Naive thymus-derived CD4-positive, alpha-beta T cell (primary cell): ENCODE measurements around the gene BOLA1. TPM values are rescaled to one million over a fixed set of nuclear protein-coding genes. Genes with fewer than 3 reads are reported as not detected.
"Not testable (repeated sequence)": the region's sequence is repeated elsewhere in the genome, so short reads cannot be mapped to it uniquely, and the experiment has no call there.

Experiments
- ATAC-seq: fragments of 150-1000 bp; cut with Tn5 transposase; 2 replicates; pipeline ENCODE4 v1.10.0; 2021; ENCODE audit warnings: mild to moderate bottlenecking, moderate library complexity
- CTCF ChIA-PET: fragments of 350-600 bp; sonication (Branson Sonifier 250); formaldehyde crosslinking; loops from one replicate; lab custom pipeline; 2021; ENCODE audit warnings: antibody characterized with exemption; lab: Charles Lee
- POLR2A ChIA-PET: fragments of 350-600 bp; sonication (Branson Sonifier 250); formaldehyde crosslinking; loops from one replicate; lab custom pipeline; 2021; ENCODE audit warnings: antibody characterized with exemption, inconsistent platforms; lab: Charles Lee
- DNase-seq, 9 donors: peaks; one replicate each; pipeline versions ENCODE4 v3.0.0 to v3.0.0-alpha.2; 2020 to 2022; ENCODE audit warnings: mixed read lengths in 1 of 9
- H3K27ac ChIP-seq: one replicate; pipeline ENCODE4 v1.7.0; 2013; ENCODE audit warnings: mild to moderate bottlenecking, low read depth, low read length, moderate library complexity
- H3K27me3 ChIP-seq, 2 donors: one replicate each; pipeline ENCODE4 v1.7.0; 2013; ENCODE audit warnings: low read length in 2 of 2, mild to moderate bottlenecking in 2 of 2, moderate library complexity in 2 of 2; ENCODE audit not compliant: control insufficient read depth in 2 of 2, insufficient read depth in 2 of 2
- H3K36me3 ChIP-seq, 3 experiments: 1 replicate in 2 of 3; 2 replicates in 1 of 3; pipeline ENCODE4 v1.7.0; 2013; ENCODE audit warnings: low read length in 3 of 3, mild to moderate bottlenecking in 3 of 3, moderate library complexity in 1 of 3; ENCODE audit not compliant: insufficient read depth in 3 of 3, control insufficient read depth in 2 of 3
- H3K4me1 ChIP-seq, 2 donors: one replicate each; pipeline ENCODE4 v1.7.0; 2013; ENCODE audit warnings: low read length in 2 of 2, mild to moderate bottlenecking in 2 of 2, moderate library complexity in 1 of 2; ENCODE audit not compliant: control insufficient read depth in 2 of 2, insufficient read depth in 2 of 2
- H3K4me3 ChIP-seq: 2 replicates; pipeline ENCODE4 v1.7.0; 2013; ENCODE audit warnings: mild to moderate bottlenecking, low read length
- H3K9me3 ChIP-seq, 3 experiments: 1 replicate in 2 of 3; 2 replicates in 1 of 3; pipeline ENCODE4 v1.7.0; 2013; ENCODE audit warnings: low read length in 3 of 3; ENCODE audit not compliant: control insufficient read depth in 2 of 3
- H3K27ac Mint-ChIP-seq, 9 donors: one replicate each; pipeline ENCODE4 v1.8.0; 2020 to 2022; ENCODE audit warnings: mixed read lengths in 9 of 9, mild to moderate bottlenecking in 8 of 9, moderate library complexity in 5 of 9, inconsistent platforms in 2 of 9
- H3K27me3 Mint-ChIP-seq, 5 donors: one replicate each; pipeline ENCODE4 v1.8.0; 2021 to 2022; ENCODE audit warnings: mixed read lengths in 5 of 5, mild to moderate bottlenecking in 1 of 5
- H3K36me3 Mint-ChIP-seq, 5 donors: one replicate each; pipeline ENCODE4 v1.8.0; 2020 to 2022; ENCODE audit warnings: mixed read lengths in 5 of 5, mild to moderate bottlenecking in 3 of 5, inconsistent platforms in 1 of 5
- H3K4me1 Mint-ChIP-seq, 7 donors: one replicate each; pipeline ENCODE4 v1.8.0; 2020 to 2022; ENCODE audit warnings: mixed read lengths in 7 of 7, mild to moderate bottlenecking in 3 of 7, inconsistent platforms in 1 of 7
- H3K4me3 Mint-ChIP-seq, 10 donors: one replicate each; pipeline ENCODE4 v1.8.0; 2020 to 2022; ENCODE audit warnings: mild to moderate bottlenecking in 10 of 10, mixed read lengths in 10 of 10, moderate library complexity in 6 of 10, inconsistent platforms in 2 of 10
- H3K9me3 Mint-ChIP-seq, 11 donors: one replicate each; pipeline ENCODE4 v1.8.0; 2020 to 2022; ENCODE audit warnings: mixed read lengths in 11 of 11, mild to moderate bottlenecking in 4 of 11, inconsistent platforms in 1 of 11, moderate library complexity in 1 of 11
- intact Hi-C, 2 donors: fragments of 100-400 bp; cut with micrococcal nuclease; formaldehyde crosslinking; loops; one replicate each; pipeline ENCODE4 v1.15.1; 2023
- polyA plus RNA-seq, 2 donors: library from polyadenylated mRNA; unstranded; fragments of 300-500 nt; fragmentation: Illumina TruSeq; gene quantifications; one replicate each; pipeline ENCODE4 v1.2.3, GENCODE V29; 2021
- total RNA-seq, 6 experiments: library from RNA in 5 of 6; stranded (reverse) in 5 of 6; gene quantifications; 1 replicate in 5 of 6; 2 replicates in 1 of 6; pipeline ENCODE4 v1.2.3 and lab custom pipeline; 2021 to 2026

The BOLA1 gene
- total and polyA plus RNA-seq, 7 experiments from 2014 or later, result 7.8 to 50.9 (median 26.4) TPM

- H3K9me3 Mint-ChIP-seq, result no peaks in the 10 kb centered on the region
- no peaks in the 10 kb centered on the region for H3K36me3 ChIP-seq
- H3K4me3 Mint-ChIP-seq, result no peak overlapping the region
- H3K27ac Mint-ChIP-seq, result no peak overlapping the region
- H3K36me3 Mint-ChIP-seq, result peaks cover 0 to 1% (median 0%) of the 10 kb centered on the region in 5 donors
- intact Hi-C loops, result no loop called here
- H3K9me3 ChIP-seq, result no peaks in the 10 kb centered on the region
- no peaks in the 10 kb centered on the region for H3K27me3 Mint-ChIP-seq
- peaks cover 17 to 28% of the 10 kb centered on the region in 2 donors for H3K4me1 ChIP-seq
- peak; percentile 71 to 98 (median 95) for DNase-seq
- CTCF ChIA-PET, result interaction anchor here (0.6 to 2.9 kb wide), 4 partner anchors 37 to 206 kb away, joined by 3 to 13 read pairs (median 3); no protein-coding TSS in a partner anchor
- peak; percentile 79 for ATAC-seq
- H3K4me1 Mint-ChIP-seq, result peaks cover 10 to 15% (median 12%) of the 10 kb centered on the region in 7 donors
- H3K4me3 ChIP-seq, result peak overlapping the region; percentile 97
- POLR2A ChIA-PET, result interaction anchor here (0.6 to 9.2 kb wide), 54 partner anchors 7 to 1653 kb away, joined by 3 to 547 read pairs (median 6); partner anchors contain the start of genes ANP32E, APH1A, BOLA1 and ENSA
- H3K27ac ChIP-seq, result peak overlapping the region; percentile 93
- no peaks in the 10 kb centered on the region for H3K27me3 ChIP-seq
These were observed 12.8 kb upstream of the BOLA1 start for GRCh38 chr1:149886396-149887195.

GRCh38 chr1:149887196-149887455 lies 12.2 kb upstream of the BOLA1 start:
- peak in 1 of 9 donors; percentile 46 for DNase-seq
- peak; percentile 0 for ATAC-seq
- H3K27me3 ChIP-seq, H3K9me3 Mint-ChIP-seq, H3K27ac Mint-ChIP-seq, intact Hi-C loops, H3K27me3 Mint-ChIP-seq, H3K36me3 Mint-ChIP-seq, H3K36me3 ChIP-seq, H3K9me3 ChIP-seq, H3K4me3 Mint-ChIP-seq: not testable (repeated sequence)
- Histone ChIP-seq H3K4me3 (peak overlapping the region; percentile 97), H3K4me1 (peaks cover 17 to 22% of the 10 kb centered on the region in 2 donors), H3K27ac (peak overlapping the region; percentile 93)
- H3K4me1 Mint-ChIP-seq, result peaks cover 5 to 11% (median 7%) of the 10 kb centered on the region in 7 donors
- POLR2A ChIA-PET, result interaction anchor here (0.6 to 9.2 kb wide), 53 partner anchors 8 to 1653 kb away, joined by 3 to 547 read pairs (median 6); partner anchors contain the start of genes ANP32E, APH1A, BOLA1 and ENSA
- CTCF ChIA-PET, result interaction anchor here (0.6 to 2.9 kb wide), 4 partner anchors 37 to 205 kb away, joined by 3 to 13 read pairs (median 4); no protein-coding TSS in a partner anchor

- Histone ChIP-seq H3K36me3 (no peaks in the 10 kb centered on the region), H3K4me1 (peaks cover 17 to 20% of the 10 kb centered on the region in 2 donors), H3K27ac (peak overlapping the region; percentile 93), H3K9me3 (no peaks in the 10 kb centered on the region), H3K4me3 (peak overlapping the region; percentile 97), H3K27me3 (no peaks in the 10 kb centered on the region)
- ATAC-seq (peak; percentile 76), DNase-seq (peak; percentile 60 to 97 (median 92))
- Mint-ChIP-seq H3K4me3 (no peak overlapping the region), H3K9me3 (no peaks in the 10 kb centered on the region), H3K27me3 (no peaks in the 10 kb centered on the region), H3K36me3 (peaks cover 0 to 1% (median 0%) of the 10 kb centered on the region in 5 donors), H3K27ac (no peak overlapping the region), H3K4me1 (peaks cover 0 to 7% (median 1%) of the 10 kb centered on the region in 7 donors)
- ChIA-PET CTCF (interaction anchor here (0.8 to 2.9 kb wide), 4 partner anchors 9 to 60 kb away, joined by 3 to 13 read pairs (median 4); no protein-coding TSS in a partner anchor), POLR2A (interaction anchor here (0.6 to 9.2 kb wide), 56 partner anchors 8 to 1652 kb away, joined by 3 to 547 read pairs (median 6); partner anchors contain the start of genes ANP32E, BOLA1, ENSA and GOLPH3L)
- intact Hi-C loops, result loop anchor here (1.0 to 2.0 kb wide), 9 partner anchors 12 to 349 kb away; partner anchors contain the start of genes BOLA1 (in 2 of the 2), SF3B4 (in 2 of the 2), ANP32E (in 1 of the 2) and SV2A (in 1 of the 2)
These were observed 11.7 kb upstream of the BOLA1 start for GRCh38 chr1:149887456-149888246.

- H3K36me3 Mint-ChIP-seq, result peaks cover 0 to 1% (median 0%) of the 10 kb centered on the region in 5 donors
- no peak overlapping the region for H3K27ac Mint-ChIP-seq
- POLR2A ChIA-PET, result interaction anchor here (0.6 to 9.2 kb wide), 44 partner anchors 9 to 1622 kb away, joined by 3 to 547 read pairs (median 7); partner anchors contain the start of genes ANP32E, BOLA1, ENSA and GOLPH3L
- intact Hi-C loops, result loop anchor here (1.0 to 2.0 kb wide), 9 partner anchors 11 to 348 kb away; partner anchors contain the start of genes BOLA1 (in 2 of the 2), SF3B4 (in 2 of the 2), ANP32E (in 1 of the 2) and SV2A (in 1 of the 2)
- peak in 2 of 9 donors; percentile 47 to 65 for DNase-seq
- H3K36me3 ChIP-seq, result no peaks in the 10 kb centered on the region
- H3K27me3 Mint-ChIP-seq, result no peaks in the 10 kb centered on the region
- H3K4me1 ChIP-seq, result peaks cover 17% of the 10 kb centered on the region in 2 donors
- peak overlapping the region; percentile 93 for H3K27ac ChIP-seq
- H3K4me1 Mint-ChIP-seq, result peaks cover 0 to 7% (median 0%) of the 10 kb centered on the region in 7 donors
- H3K9me3 Mint-ChIP-seq, result no peaks in the 10 kb centered on the region
- peak overlapping the region; percentile 97 for H3K4me3 ChIP-seq
- no peaks in the 10 kb centered on the region for H3K27me3 ChIP-seq
- peak; percentile 28 for ATAC-seq
- CTCF ChIA-PET, result interaction anchor here (1.0 to 2.9 kb wide), 4 partner anchors 8 to 74 kb away, joined by 4 to 13 read pairs (median 4); no protein-coding TSS in a partner anchor
- no peak overlapping the region for H3K4me3 Mint-ChIP-seq
- no peaks in the 10 kb centered on the region for H3K9me3 ChIP-seq
These were observed 10.9 kb upstream of the BOLA1 start for GRCh38 chr1:149888247-149888998.

GRCh38 chr1:149888999-149889289 lies 10.4 kb upstream of the BOLA1 start:
- H3K4me3 ChIP-seq, result peak overlapping the region; percentile 97
- H3K27ac ChIP-seq, result peak overlapping the region; percentile 93
- POLR2A ChIA-PET, result interaction anchor here (0.6 to 9.2 kb wide), 18 partner anchors 9 to 345 kb away, joined by 3 to 547 read pairs (median 14); partner anchors contain the start of genes BOLA1, OTUD7B and SF3B4
- ATAC-seq, result no peak
- H3K9me3 ChIP-seq, result no peaks in the 10 kb centered on the region
- CTCF ChIA-PET, result interaction anchor here (1.0 to 1.2 kb wide), 2 partner anchors 8 to 73 kb away, joined by 4 read pairs; no protein-coding TSS in a partner anchor
- intact Hi-C loops, result loop anchor here (1.0 to 2.0 kb wide), 9 partner anchors 10 to 347 kb away; partner anchors contain the start of genes BOLA1 (in 2 of the 2), SF3B4 (in 2 of the 2), ANP32E (in 1 of the 2) and SV2A (in 1 of the 2)
- peaks cover 11 to 17% of the 10 kb centered on the region in 2 donors for H3K4me1 ChIP-seq
- H3K27me3 Mint-ChIP-seq, result no peaks in the 10 kb centered on the region
- no peaks in the 10 kb centered on the region for H3K36me3 Mint-ChIP-seq
- no peak overlapping the region for H3K27ac Mint-ChIP-seq
- peak in 1 of 9 donors; percentile 21 for DNase-seq
- H3K9me3 Mint-ChIP-seq, result no peaks in the 10 kb centered on the region
- H3K36me3 ChIP-seq, result no peaks in the 10 kb centered on the region
- H3K4me1 Mint-ChIP-seq, result peaks cover 0 to 7% (median 0%) of the 10 kb centered on the region in 7 donors
- H3K27me3 ChIP-seq, result no peaks in the 10 kb centered on the region
- H3K4me3 Mint-ChIP-seq, result no peak overlapping the region
